Measurements from ENCODE around the gene LSM4.

DNA sequence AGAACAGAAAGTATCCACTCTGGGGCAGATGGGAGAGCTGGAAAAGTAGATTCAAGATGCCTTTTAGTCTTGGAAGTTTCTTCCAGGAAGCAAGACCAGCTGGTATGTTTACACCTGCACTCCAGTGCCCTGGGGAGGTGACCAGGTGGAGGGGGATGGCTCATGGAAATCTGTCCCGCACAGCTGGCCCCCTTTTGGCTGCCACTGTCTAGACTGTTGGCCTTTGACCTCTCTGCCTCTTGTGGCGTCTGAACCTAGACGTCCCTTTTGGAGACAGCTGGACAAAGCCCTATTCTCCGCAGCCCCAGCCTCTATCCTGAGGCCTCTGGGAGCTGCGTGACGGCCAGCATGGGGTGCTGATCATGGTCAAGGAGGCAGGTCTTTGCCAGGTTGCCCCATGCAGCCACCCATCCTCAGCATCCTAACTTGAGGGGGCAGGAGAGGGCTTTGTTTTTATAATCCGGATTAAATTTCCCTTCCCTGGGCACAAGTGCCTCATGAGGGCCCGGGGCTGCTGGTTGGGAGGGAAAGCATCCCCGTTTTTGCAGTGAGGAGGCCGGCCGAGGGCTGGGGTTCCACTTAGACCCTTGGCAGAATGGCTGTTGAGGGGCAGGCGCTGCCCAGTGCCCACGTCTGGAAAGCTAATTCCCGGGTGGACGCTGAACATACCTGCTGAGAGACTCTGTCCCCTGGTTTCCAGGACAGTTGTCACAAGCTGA, 45.8 kb upstream of the LSM4 start:
- TF ChIP-seq, protein P1, sequence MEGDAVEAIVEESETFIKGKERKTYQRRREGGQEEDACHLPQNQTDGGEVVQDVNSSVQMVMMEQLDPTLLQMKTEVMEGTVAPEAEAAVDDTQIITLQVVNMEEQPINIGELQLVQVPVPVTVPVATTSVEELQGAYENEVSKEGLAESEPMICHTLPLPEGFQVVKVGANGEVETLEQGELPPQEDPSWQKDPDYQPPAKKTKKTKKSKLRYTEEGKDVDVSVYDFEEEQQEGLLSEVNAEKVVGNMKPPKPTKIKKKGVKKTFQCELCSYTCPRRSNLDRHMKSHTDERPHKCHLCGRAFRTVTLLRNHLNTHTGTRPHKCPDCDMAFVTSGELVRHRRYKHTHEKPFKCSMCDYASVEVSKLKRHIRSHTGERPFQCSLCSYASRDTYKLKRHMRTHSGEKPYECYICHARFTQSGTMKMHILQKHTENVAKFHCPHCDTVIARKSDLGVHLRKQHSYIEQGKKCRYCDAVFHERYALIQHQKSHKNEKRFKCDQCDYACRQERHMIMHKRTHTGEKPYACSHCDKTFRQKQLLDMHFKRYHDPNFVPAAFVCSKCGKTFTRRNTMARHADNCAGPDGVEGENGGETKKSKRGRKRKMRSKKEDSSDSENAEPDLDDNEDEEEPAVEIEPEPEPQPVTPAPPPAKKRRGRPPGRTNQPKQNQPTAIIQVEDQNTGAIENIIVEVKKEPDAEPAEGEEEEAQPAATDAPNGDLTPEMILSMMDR (conservative IDR thresholded peaks at IDR 0.05; ENCODE audit: low read depth, low read length): no peak
- no peak for TF ChIP-seq MXI1 (IDR thresholded peaks at IDR 0.05; ENCODE audit: borderline replicate concordance, low read depth, low read length)
- no peak for TF ChIP-seq RCOR1 (IDR thresholded peaks at IDR 0.05; ENCODE audit: insufficient replicate concordance, low read length)
- no peak for TF ChIP-seq POLR2A (IDR thresholded peaks at IDR 0.05; ENCODE audit: low read depth, low read length)
- TF ChIP-seq CEBPB (IDR thresholded peaks at IDR 0.05; ENCODE audit: low read depth, low read length): no peak
- no peak for TF ChIP-seq RAD21 (IDR thresholded peaks at IDR 0.05; ENCODE audit: low read length)
- no peak for TF ChIP-seq BHLHE40 (IDR thresholded peaks at IDR 0.05; ENCODE audit: low read depth, low read length)
- TF ChIP-seq RFX5 (IDR thresholded peaks at IDR 0.05; ENCODE audit: low read depth, low read length): no peak

All from IMR-90 (cell line).